Hematopoietic multipotent progenitor cell treated with erythropoietin and hydrocortisone succinate and interleukin-3 and kit ligand, for 15 days (in vitro differentiated cells): ENCODE results near the gene ZBTB18.
A peak's percentile ranks its signal among the peaks of the same experiment; 100 is the strongest.

ENCODE experiments used
- DNase-seq: peaks from one replicate; pipeline ENCODE4 v3.0.0-alpha.2; 2015; ENCODE audit warnings: low spot score

Gene ZBTB18

GRCh38 chr1:244050835-244051444 is at the start of gene ZBTB18:
Gene ZBTB18 (plus strand): TSS chr1:244051283. CDS start chr1:244051432, 149 bp downstream.
- no peak for DNase-seq

- DNase-seq, result no peak
Observed at GRCh38 chr1:244002721-244003120, 48.4 kb upstream of the ZBTB18 start.

- no peak for DNase-seq
Observed at GRCh38 chr1:244005455-244005854, 45.6 kb upstream of the ZBTB18 start.

- no peak for DNase-seq
Observed at GRCh38 chr1:244006381-244006901, 44.6 kb upstream of the ZBTB18 start.

GRCh38 chr1:244006961-244007360 is 44.1 kb upstream of the ZBTB18 start:
- no peak for DNase-seq

- no peak for DNase-seq
Observed at GRCh38 chr1:244010191-244010590, 40.9 kb upstream of the ZBTB18 start.

GRCh38 chr1:244010703-244011123 is 40.4 kb upstream of the ZBTB18 start:
- no peak for DNase-seq

- DNase-seq, result no peak
Observed at GRCh38 chr1:244011271-244011670, 39.8 kb upstream of the ZBTB18 start.

GRCh38 chr1:244011786-244012185 is 39.3 kb upstream of the ZBTB18 start:
- DNase-seq, result no peak

GRCh38 chr1:244012202-244012601 is 38.9 kb upstream of the ZBTB18 start:
- DNase-seq, result no peak

- no peak for DNase-seq
Observed at GRCh38 chr1:244013100-244013499, 38.0 kb upstream of the ZBTB18 start.

GRCh38 chr1:244014862-244015261 is 36.2 kb upstream of the ZBTB18 start:
- DNase-seq, result peak; percentile 8

GRCh38 chr1:244019982-244020485 is 31.0 kb upstream of the ZBTB18 start:
- DNase-seq, result no peak

- no peak for DNase-seq
Observed at GRCh38 chr1:244021427-244021826, 29.7 kb upstream of the ZBTB18 start.

- DNase-seq, result no peak
Observed at GRCh38 chr1:244022311-244022710, 28.8 kb upstream of the ZBTB18 start.

GRCh38 chr1:244022864-244023440 is 28.1 kb upstream of the ZBTB18 start:
- no peak for DNase-seq

GRCh38 chr1:244027491-244028145 is 23.5 kb upstream of the ZBTB18 start:
- no peak for DNase-seq

GRCh38 chr1:244028701-244029100 is 22.4 kb upstream of the ZBTB18 start:
- DNase-seq, result no peak

- DNase-seq, result no peak
Observed at GRCh38 chr1:244029124-244029523, 22.0 kb upstream of the ZBTB18 start.

- no peak for DNase-seq
Observed at GRCh38 chr1:244030481-244031040, 20.5 kb upstream of the ZBTB18 start.

- no peak for DNase-seq
Observed at GRCh38 chr1:244035358-244035757, 15.7 kb upstream of the ZBTB18 start.

GRCh38 chr1:244037252-244037651 is 13.8 kb upstream of the ZBTB18 start:
- DNase-seq, result no peak
